Embryonic facial prominence (tissue), 1 donor: ENCODE measurements around the gene ADM2.

Experiments used
- DNase-seq: peaks from one replicate; pipeline ENCODE4 v3.0.0-alpha.2; 2016; ENCODE audit errors: extremely low spot score

The ADM2 gene

DNA sequence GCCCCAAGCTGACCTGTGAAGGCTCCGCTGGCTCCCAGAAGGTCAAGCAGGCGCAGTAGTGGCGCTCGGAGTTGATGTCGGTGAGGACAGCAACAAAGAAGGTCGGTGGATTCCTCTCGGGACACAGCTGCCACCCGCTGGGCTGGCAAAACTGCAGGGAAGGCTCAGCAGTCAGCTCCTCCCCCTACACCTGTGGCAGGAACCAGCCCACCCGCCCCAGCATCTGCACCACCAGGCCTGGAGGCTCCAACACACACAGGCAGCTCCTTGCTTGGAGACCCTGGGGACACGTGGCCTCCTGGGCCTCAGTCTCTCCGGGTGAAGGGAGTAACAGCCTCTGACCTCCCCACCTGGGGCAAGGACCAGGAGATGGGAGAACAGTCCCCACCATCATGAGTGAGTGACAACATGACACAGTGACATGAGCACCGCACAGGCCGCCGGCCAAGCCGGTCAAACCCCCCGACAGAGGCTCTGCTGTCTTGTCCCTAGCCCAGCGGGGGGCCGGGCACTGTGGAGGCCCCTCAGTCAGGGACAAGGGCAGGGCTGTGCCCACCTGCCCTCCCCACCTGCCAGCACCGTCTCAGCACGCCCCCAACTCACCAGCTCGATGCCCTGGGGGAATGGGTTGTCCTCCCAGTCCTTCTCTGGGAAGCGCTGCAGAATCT is 13.4 kb upstream of the ADM2 start:
- no peak for DNase-seq

GRCh38 chr22:50468626-50469025 is 12.7 kb upstream of the ADM2 start:
- no peak for DNase-seq

GRCh38 chr22:50469377-50470305 is 11.7 kb upstream of the ADM2 start:
- no peak for DNase-seq

- no peak for DNase-seq
Observed at GRCh38 chr22:50470491-50470890, 10.9 kb upstream of the ADM2 start.

DNA sequence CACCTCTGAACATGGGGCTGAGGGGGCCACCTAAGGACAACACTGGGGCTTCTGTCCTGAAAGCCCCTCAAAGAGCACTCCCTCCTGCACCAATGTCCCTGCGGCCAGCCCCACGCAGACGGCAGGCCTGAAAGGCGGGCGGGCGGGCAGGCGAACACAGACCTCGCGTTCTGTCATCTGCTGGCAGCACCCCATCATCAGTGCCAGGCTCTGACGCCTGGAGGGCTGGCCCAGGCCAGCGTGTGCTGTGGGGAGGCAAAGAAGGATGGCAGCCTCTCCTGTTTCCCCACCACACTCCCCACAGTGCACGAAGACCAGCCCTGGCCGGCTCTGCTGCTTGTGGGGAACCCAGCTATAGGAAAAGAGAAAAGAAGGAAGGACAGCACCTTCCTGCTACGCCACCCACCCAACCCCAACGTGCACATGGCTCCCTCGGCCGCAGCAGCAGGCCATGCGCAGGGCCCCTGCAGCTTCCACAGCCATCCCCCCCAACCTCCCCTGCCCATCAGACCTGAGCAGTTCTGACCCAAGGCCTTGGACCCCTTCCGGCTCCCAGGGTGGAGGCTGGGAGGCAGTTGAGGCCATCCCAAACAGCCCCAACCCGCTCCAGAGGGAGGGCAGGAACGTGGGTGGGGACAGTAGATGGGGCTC is 10.0 kb upstream of the ADM2 start:
- no peak for DNase-seq

DNA sequence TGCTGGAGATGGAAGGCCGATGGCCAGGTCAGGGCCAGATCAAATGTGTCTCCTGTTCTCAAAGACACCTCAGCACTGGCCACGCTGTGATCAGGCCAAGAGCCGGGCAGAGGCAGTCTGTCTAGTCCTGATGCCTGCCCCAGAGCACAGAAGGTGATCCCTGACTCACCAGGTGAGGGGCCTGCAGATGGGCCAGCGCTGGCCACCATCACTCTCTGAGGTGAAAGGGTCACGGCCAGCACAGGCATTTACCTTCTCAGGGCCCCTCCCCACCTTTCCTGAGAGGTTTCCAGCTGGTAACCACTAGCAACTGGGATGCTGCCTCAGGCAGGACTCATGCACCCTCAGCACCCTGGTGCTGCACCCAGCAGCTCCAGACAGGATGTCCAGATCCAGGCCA is 9.4 kb upstream of the ADM2 start:
- DNase-seq, result no peak

GRCh38 chr22:50473088-50473487 is 8.3 kb upstream of the ADM2 start:
- DNase-seq, result no peak

DNA sequence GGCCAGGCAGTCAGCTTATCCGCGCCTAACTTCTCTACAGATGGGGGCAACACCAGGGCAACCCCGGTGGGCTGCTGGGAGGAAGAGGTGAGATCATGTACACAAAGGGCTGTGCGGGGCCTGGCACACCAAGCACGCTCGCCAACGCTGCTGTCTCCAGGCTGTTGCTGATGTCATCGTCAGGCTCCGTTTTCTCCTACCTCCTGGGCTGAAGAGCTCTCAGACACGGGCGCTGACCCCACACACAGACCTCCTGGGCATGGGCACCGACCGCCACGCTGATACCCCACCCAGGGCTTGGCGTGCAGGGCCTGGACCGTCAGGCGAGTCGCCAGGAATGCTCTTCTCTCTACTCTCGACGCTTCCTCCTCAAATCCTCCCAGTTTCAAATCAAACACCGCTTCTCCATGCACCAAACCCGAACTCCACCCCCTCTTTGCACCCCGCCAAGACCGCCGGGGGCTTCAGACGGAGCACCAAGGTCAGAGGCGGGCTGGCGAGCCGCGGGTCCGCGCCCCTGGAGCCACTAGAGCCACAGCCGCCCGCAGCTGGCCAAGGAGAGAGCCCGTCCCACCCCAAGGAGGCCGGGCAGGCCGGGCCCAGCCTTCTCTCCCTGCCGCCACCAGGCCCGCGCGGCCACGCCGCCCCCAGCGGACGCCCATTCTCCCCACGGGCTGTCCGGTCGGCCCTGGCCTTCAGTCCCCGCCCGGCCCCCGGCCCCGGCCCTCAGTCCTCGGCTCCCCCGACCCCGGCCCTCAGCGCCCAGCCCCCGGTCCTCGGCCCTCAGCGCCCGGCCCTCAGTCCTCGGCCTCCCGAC is 7.3 kb upstream of the ADM2 start:
- DNase-seq, result no peak

GRCh38 chr22:50474710-50475651 is 6.4 kb upstream of the ADM2 start, which contains the start of gene SBF1:
SBF1 (minus strand) TSS chr22:50475035; CDS start chr22:50474840, 195 bp downstream.
- DNase-seq, result peak; percentile 76

DNA sequence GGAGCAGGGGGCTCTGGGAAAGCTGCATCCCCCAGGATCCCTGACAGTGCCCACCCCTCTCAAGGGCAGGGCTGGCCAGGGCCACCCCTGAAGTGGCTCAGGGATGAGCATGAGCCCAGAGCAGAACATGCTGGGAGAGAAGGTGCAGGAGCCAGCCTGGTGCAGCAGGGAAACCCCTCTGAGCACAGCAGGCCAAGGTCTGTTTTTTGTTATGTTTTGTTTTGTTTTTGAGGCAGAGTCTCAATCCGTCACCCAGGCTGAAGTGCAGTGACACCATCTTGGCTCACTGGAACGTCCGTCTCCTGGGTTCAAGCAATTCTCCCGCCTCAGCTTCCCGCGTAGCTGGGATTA is 5.7 kb upstream of the ADM2 start:
- no peak for DNase-seq

- no peak for DNase-seq
Observed at GRCh38 chr22:50476868-50477267, 4.5 kb upstream of the ADM2 start.

- no peak for DNase-seq
Observed at GRCh38 chr22:50477923-50478322, 3.4 kb upstream of the ADM2 start.

DNA sequence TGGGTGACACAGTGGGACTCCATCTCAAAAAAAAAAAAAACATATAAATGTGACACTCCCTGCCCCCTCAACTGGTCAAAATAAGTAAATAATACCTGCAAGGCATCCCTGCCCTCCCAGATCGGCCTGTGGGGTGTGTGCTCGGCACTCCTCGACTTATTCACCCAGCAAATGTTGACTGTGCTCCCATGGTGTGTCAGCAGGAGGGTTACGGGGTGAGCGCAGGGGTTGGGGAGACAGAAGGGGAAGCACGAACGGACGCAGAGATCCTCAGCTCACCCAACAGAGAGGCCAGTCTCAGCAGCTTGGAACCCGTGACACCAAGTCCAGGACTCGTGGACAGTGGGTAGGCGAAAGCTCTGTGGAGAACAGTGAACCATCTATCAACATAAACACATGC is 1.6 kb upstream of the ADM2 start:
- no peak for DNase-seq

- no peak for DNase-seq
Observed at GRCh38 chr22:50481045-50481439, 301 bp upstream of the ADM2 start.

- DNase-seq, result no peak
Observed at GRCh38 chr22:50482107-50483074, 1.0 kb downstream of the ADM2 start.

- no peak for DNase-seq
Observed at GRCh38 chr22:50483106-50483505, 1.8 kb downstream of the ADM2 start.

DNA sequence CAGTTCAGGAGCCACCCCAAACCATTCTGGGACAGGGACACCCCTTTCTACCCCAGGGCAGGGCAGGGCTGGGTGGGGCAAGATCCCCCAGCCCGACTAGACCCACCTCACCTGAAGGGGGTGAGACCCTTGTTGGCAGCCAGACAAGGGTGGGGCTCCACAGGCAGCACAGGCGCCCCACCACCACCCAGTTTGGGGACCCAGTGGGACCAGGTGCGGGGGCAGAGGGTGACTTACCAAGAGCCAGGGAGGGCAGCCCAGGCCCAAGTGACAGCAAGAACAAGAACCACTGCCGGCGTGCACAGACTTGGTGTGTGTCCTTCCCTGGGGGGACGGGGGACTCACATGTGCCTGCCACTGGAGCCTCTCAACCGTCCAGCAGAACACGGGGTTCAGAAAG is 2.2 kb downstream of the ADM2 start:
- DNase-seq, result no peak

- DNase-seq, result no peak
Observed at GRCh38 chr22:50483977-50484853, 2.9 kb downstream of the ADM2 start.
